Neural cell (in vitro differentiated cells): Measurements from ENCODE around the gene CSNK2A3. TPM values are rescaled to one million over a fixed set of nuclear protein-coding genes. Genes with fewer than 3 reads are reported as not detected.

ENCODE experiments used
- H2AFZ ChIP-seq: fragments of 200-600, 300-800 bp; sonication (generic), shearing (Covaris generic); 2 replicates; pipeline ENCODE4 v1.6.0; 2014; ENCODE audit warnings: low read depth, mild to moderate bottlenecking, antibody characterized with exemption, low read length, moderate library complexity
- H3F3A ChIP-seq: fragments of 200-600 bp; shearing (Covaris generic); 2 replicates; pipeline ENCODE4 v1.6.1; 2016; ENCODE audit warnings: mild to moderate bottlenecking, moderate library complexity, mixed read lengths, antibody characterized with exemption, low read length; ENCODE audit not compliant: insufficient read depth, poor library complexity, severe bottlenecking
- H3K27ac ChIP-seq: fragments of 200-600, 300-800 bp; sonication (generic), shearing (Covaris generic); 2 replicates; pipeline ENCODE4 v1.5.1; 2014; ENCODE audit warnings: mild to moderate bottlenecking, low read length, moderate library complexity
- H3K27me3 ChIP-seq: fragments of 300-800, 200-600 bp; sonication (generic), shearing (Covaris generic); 2 replicates; pipeline ENCODE4 v1.6.0; 2014; ENCODE audit warnings: mild to moderate bottlenecking, low read depth, low read length, moderate library complexity; ENCODE audit not compliant: insufficient read depth
- H3K36me3 ChIP-seq: fragments of 300-800, 200-600 bp; sonication (generic), shearing (Covaris generic); 2 replicates; pipeline ENCODE4 v1.5.1; 2014; ENCODE audit warnings: mild to moderate bottlenecking, antibody characterized with exemption, low read length, moderate library complexity; ENCODE audit not compliant: insufficient read depth
- H3K4me2 ChIP-seq: fragments of 300-800, 200-600 bp; sonication (generic), shearing (Covaris generic); 2 replicates; pipeline ENCODE4 v1.6.0; 2014; ENCODE audit warnings: mild to moderate bottlenecking, low read length
- H3K4me3 ChIP-seq: fragments of 300-800, 200-600 bp; sonication (generic), shearing (Covaris generic); 2 replicates; pipeline ENCODE4 v1.5.1; 2014; ENCODE audit warnings: mild to moderate bottlenecking, low read length, moderate library complexity
- H3K79me2 ChIP-seq: fragments of 200-600 bp; shearing (Covaris generic); replicated peaks from 2 replicates; pipeline ENCODE4 v1.6.0; 2014; ENCODE audit warnings: mild to moderate bottlenecking, low read length, moderate library complexity; ENCODE audit not compliant: insufficient read depth
- H3K9ac ChIP-seq: fragments of 300-800, 200-600 bp; sonication (generic), shearing (Covaris generic); 2 replicates; pipeline ENCODE4 v1.6.1; 2016; ENCODE audit warnings: mild to moderate bottlenecking, low read length, mixed read lengths
- H3K9me2 ChIP-seq: fragments of 200-600 bp; shearing (Covaris generic); 2 replicates; pipeline ENCODE4 v1.6.1; 2016; ENCODE audit warnings: mild to moderate bottlenecking, low read length, mixed read lengths; ENCODE audit not compliant: insufficient read depth
- H3K9me3 ChIP-seq: fragments of 200-600, 300-800 bp; sonication (generic), shearing (Covaris generic); 2 replicates; pipeline ENCODE4 v1.6.1; 2016; ENCODE audit warnings: mild to moderate bottlenecking, mixed run types, low read length, moderate library complexity, mixed read lengths
- H4K20me1 ChIP-seq: fragments of 200-600 bp; shearing (Covaris generic); 2 replicates; pipeline ENCODE4 v1.6.1; 2016; ENCODE audit warnings: mild to moderate bottlenecking, mixed run types; ENCODE audit not compliant: insufficient read depth
- EP300 ChIP-seq: fragments of 450-650 bp; conservative IDR thresholded peaks from 2 replicates; pipeline ENCODE4 v1.6.1; 2014; ENCODE audit warnings: antibody characterized with exemption, mild to moderate bottlenecking, moderate library complexity; ENCODE audit not compliant: poor library complexity, severe bottlenecking
- EZH2 ChIP-seq: fragments of 200-600, 300-800 bp; shearing (Covaris generic), sonication (generic); IDR thresholded peaks from 2 replicates; pipeline ENCODE4 v1.6.1; 2014; ENCODE audit warnings: antibody characterized with exemption, low read length, borderline replicate concordance, mild to moderate bottlenecking; ENCODE audit not compliant: insufficient read depth, poor library complexity, severe bottlenecking
- MXI1 ChIP-seq: fragments of 450-650 bp; conservative IDR thresholded peaks from 2 replicates; pipeline ENCODE4 v1.6.1; 2014; ENCODE audit warnings: antibody characterized with exemption, mild to moderate bottlenecking; ENCODE audit not compliant: poor library complexity, severe bottlenecking
- POLR2AphosphoS5 ChIP-seq: IDR thresholded peaks from 2 replicates; pipeline ENCODE4 v1.6.1; 2012
- RAD21 ChIP-seq: fragments of 450-650 bp; conservative IDR thresholded peaks from 2 replicates; pipeline ENCODE4 v1.6.1; 2014; ENCODE audit warnings: antibody characterized with exemption, mild to moderate bottlenecking, moderate library complexity
- SMC3 ChIP-seq: fragments of 450-650 bp; conservative IDR thresholded peaks from 2 replicates; pipeline ENCODE4 v1.6.1; 2014; ENCODE audit warnings: antibody characterized with exemption, mild to moderate bottlenecking, moderate library complexity; ENCODE audit not compliant: poor library complexity
- TAF1 ChIP-seq: IDR thresholded peaks from 2 replicates; pipeline ENCODE4 v1.6.1; 2012; ENCODE audit warnings: low read depth
- polyA plus RNA-seq: library from polyadenylated mRNA; depleted of rRNA; stranded (reverse); fragments of >200 nt; gene quantifications from 2 replicates; pipeline ENCODE4 v1.2.3, GENCODE V29; 2014
- TF ChIP-seq, protein P1 (sequence below): IDR thresholded peaks from 2 replicates; pipeline ENCODE4 v1.6.1; 2012; ENCODE audit warnings: borderline replicate concordance
- TF ChIP-seq, protein P2 (sequence below): fragments of 450-650 bp; IDR thresholded peaks from 2 replicates; pipeline ENCODE4 v1.5.1; 2014; ENCODE audit warnings: antibody characterized with exemption, mild to moderate bottlenecking, moderate library complexity; ENCODE audit not compliant: poor library complexity, severe bottlenecking

Gene CSNK2A3
- polyA plus RNA-seq, 1 donor from 2014 or later: 2.1 TPM

DNA sequence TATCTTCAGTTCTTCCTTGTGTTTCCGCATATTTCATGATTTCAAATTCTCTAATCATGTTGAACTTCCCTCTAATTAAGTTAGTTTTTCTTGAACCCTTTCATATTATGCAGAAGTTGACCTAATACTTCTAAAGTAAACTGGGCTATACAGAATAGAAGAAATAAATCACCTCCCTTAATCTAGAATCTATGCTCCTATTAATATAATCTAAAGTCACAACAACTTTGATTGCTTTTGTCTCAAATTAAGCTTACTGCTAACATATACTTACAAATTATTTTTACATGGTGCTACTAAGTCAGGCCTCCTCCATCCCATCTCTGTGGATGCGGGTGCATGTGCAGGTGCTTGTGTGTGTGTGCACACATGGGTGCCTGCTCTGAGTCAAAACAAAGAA, 27.3 kb upstream of the CSNK2A3 start:
- H3K27ac ChIP-seq: no peak overlapping the region
- no peaks in the 10 kb centered on the region for H3K79me2 ChIP-seq
- H2AFZ ChIP-seq: no peak overlapping the region
- H3F3A ChIP-seq: no peaks in the 10 kb centered on the region
- no peaks in the 10 kb centered on the region for H3K9me2 ChIP-seq
- no peak overlapping the region for H3K4me2 ChIP-seq
- no peaks in the 10 kb centered on the region for H3K27me3 ChIP-seq
- H3K9me3 ChIP-seq: no peaks in the 10 kb centered on the region
- no peaks in the 10 kb centered on the region for H3K36me3 ChIP-seq
- H3K4me3 ChIP-seq: no peak overlapping the region
- no peaks in the 10 kb centered on the region for H4K20me1 ChIP-seq
- no peak overlapping the region for H3K9ac ChIP-seq
- TF ChIP-seq SMC3: no peak
- TF ChIP-seq, protein P1, sequence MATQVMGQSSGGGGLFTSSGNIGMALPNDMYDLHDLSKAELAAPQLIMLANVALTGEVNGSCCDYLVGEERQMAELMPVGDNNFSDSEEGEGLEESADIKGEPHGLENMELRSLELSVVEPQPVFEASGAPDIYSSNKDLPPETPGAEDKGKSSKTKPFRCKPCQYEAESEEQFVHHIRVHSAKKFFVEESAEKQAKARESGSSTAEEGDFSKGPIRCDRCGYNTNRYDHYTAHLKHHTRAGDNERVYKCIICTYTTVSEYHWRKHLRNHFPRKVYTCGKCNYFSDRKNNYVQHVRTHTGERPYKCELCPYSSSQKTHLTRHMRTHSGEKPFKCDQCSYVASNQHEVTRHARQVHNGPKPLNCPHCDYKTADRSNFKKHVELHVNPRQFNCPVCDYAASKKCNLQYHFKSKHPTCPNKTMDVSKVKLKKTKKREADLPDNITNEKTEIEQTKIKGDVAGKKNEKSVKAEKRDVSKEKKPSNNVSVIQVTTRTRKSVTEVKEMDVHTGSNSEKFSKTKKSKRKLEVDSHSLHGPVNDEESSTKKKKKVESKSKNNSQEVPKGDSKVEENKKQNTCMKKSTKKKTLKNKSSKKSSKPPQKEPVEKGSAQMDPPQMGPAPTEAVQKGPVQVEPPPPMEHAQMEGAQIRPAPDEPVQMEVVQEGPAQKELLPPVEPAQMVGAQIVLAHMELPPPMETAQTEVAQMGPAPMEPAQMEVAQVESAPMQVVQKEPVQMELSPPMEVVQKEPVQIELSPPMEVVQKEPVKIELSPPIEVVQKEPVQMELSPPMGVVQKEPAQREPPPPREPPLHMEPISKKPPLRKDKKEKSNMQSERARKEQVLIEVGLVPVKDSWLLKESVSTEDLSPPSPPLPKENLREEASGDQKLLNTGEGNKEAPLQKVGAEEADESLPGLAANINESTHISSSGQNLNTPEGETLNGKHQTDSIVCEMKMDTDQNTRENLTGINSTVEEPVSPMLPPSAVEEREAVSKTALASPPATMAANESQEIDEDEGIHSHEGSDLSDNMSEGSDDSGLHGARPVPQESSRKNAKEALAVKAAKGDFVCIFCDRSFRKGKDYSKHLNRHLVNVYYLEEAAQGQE: no peak
- TF ChIP-seq EP300: no peak
- no peak for TF ChIP-seq EZH2
- TF ChIP-seq RAD21: no peak
- no peak for TF ChIP-seq TAF1
- TF ChIP-seq, protein P2, sequence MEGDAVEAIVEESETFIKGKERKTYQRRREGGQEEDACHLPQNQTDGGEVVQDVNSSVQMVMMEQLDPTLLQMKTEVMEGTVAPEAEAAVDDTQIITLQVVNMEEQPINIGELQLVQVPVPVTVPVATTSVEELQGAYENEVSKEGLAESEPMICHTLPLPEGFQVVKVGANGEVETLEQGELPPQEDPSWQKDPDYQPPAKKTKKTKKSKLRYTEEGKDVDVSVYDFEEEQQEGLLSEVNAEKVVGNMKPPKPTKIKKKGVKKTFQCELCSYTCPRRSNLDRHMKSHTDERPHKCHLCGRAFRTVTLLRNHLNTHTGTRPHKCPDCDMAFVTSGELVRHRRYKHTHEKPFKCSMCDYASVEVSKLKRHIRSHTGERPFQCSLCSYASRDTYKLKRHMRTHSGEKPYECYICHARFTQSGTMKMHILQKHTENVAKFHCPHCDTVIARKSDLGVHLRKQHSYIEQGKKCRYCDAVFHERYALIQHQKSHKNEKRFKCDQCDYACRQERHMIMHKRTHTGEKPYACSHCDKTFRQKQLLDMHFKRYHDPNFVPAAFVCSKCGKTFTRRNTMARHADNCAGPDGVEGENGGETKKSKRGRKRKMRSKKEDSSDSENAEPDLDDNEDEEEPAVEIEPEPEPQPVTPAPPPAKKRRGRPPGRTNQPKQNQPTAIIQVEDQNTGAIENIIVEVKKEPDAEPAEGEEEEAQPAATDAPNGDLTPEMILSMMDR: no peak
- TF ChIP-seq MXI1: no peak
- TF ChIP-seq POLR2AphosphoS5: no peak

DNA sequence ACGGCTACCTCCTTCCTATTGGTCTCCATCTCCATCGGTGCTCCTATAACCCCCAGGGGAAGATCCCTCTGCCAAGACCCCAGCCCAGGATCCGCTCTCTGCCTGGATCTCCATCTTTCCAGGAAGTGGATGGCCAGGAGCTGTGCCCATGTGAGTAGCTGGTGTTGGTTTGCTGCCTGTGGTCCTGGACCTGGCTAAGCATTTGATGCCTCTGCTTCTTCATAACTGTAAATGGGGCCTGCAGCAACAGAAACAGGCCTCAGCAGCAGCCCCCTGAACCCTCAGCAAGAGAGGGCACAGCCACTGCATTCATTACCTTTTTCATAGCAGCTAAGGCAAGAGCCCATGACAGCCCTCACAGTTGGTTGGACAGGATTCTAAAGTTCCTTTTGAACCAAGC, 26.6 kb upstream of the CSNK2A3 start:
- H4K20me1 ChIP-seq: no peaks in the 10 kb centered on the region

More for the DNA sequence above, 26.6 kb upstream of the CSNK2A3 start:
- no peaks in the 10 kb centered on the region for H3K9me3 ChIP-seq
- no peaks in the 10 kb centered on the region for H3K36me3 ChIP-seq
- no peaks in the 10 kb centered on the region for H3K27me3 ChIP-seq
- TF ChIP-seq TAF1 (no peak), RAD21 (no peak), POLR2AphosphoS5 (no peak), EZH2 (no peak), MXI1 (no peak), EP300 (no peak), SMC3 (no peak)
- TF ChIP-seq, protein P2: no peak
- TF ChIP-seq, protein P1: no peak
- H2AFZ ChIP-seq: no peak overlapping the region
- H3K4me2 ChIP-seq: no peak overlapping the region
- no peak overlapping the region for H3K27ac ChIP-seq
- no peak overlapping the region for H3K4me3 ChIP-seq
- H3K9me2 ChIP-seq: no peaks in the 10 kb centered on the region
- H3K9ac ChIP-seq: no peak overlapping the region
- H3F3A ChIP-seq: no peaks in the 10 kb centered on the region
- H3K79me2 ChIP-seq: no peaks in the 10 kb centered on the region
